A673 (cell line): Measurements from ENCODE around the gene NELL1.

Source experiments
- EZH2 ChIP-seq: fragments of 200-600 bp; sonication (generic); IDR thresholded peaks from 2 replicates; pipeline ENCODE4 v1.6.1; 2017; ENCODE audit warnings: borderline replicate concordance, low read depth, mild to moderate bottlenecking, mixed read lengths, antibody characterized with exemption, low read length; ENCODE audit not compliant: poor library complexity, severe bottlenecking
- TF ChIP-seq, protein P1 (sequence below): fragments of 300-800, 200-600 bp; sonication (generic); conservative IDR thresholded peaks from 2 replicates; pipeline ENCODE4 v1.5.1; 2017; ENCODE audit warnings: low read depth, mild to moderate bottlenecking, antibody characterized with exemption, low read length, moderate library complexity, mixed read lengths

DNA sequence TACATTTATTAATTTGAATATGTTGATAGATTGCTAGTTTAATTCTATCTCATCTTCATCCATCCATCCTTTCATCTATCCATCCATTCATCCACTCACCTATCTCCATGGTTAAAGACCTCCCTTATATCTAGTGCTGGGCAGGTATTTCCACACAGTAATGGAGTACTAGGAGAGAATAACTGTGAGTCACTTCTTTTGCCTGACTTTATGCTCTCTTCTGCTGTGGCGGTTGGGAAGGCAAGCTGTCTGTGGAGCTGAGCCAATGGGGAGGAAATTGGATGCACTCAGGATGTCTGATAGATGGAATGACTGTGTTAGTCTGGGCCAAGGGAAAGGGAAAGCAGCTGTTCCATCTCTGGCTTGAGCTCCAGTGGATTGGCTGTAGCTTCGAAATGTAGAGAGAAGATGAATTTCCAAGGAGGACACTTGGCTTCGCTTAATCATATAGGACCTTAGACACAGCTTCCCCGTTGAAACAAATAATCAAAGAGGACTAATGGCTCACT, 60.3 kb downstream of the NELL1 start:
- TF ChIP-seq, protein P1, sequence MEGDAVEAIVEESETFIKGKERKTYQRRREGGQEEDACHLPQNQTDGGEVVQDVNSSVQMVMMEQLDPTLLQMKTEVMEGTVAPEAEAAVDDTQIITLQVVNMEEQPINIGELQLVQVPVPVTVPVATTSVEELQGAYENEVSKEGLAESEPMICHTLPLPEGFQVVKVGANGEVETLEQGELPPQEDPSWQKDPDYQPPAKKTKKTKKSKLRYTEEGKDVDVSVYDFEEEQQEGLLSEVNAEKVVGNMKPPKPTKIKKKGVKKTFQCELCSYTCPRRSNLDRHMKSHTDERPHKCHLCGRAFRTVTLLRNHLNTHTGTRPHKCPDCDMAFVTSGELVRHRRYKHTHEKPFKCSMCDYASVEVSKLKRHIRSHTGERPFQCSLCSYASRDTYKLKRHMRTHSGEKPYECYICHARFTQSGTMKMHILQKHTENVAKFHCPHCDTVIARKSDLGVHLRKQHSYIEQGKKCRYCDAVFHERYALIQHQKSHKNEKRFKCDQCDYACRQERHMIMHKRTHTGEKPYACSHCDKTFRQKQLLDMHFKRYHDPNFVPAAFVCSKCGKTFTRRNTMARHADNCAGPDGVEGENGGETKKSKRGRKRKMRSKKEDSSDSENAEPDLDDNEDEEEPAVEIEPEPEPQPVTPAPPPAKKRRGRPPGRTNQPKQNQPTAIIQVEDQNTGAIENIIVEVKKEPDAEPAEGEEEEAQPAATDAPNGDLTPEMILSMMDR = no peak
- no peak for TF ChIP-seq EZH2
